Thyroid gland (tissue), 4 donors: ENCODE measurements around the gene TICAM2.

Source experiments
- POLR2A ChIP-seq, 2 donors: fragments of 450-650 bp; IDR thresholded peaks; one replicate each; pipeline ENCODE4 v1.6.1; 2017; ENCODE audit warnings: antibody characterized with exemption in 2 of 2, mild to moderate bottlenecking in 2 of 2, moderate library complexity in 1 of 2
- TF ChIP-seq, protein P1 (sequence below), 6 experiments: fragments of 200-600 bp in 3 of 6; fragments of 450-650 bp in 3 of 6; sonication (generic) in 3 of 6; IDR thresholded peaks; one replicate each; pipeline ENCODE4 v1.5.1; 2016 to 2019; ENCODE audit warnings: antibody characterized with exemption in 6 of 6, mild to moderate bottlenecking in 2 of 6, inconsistent platforms in 1 of 6, moderate library complexity in 1 of 6

DNA sequence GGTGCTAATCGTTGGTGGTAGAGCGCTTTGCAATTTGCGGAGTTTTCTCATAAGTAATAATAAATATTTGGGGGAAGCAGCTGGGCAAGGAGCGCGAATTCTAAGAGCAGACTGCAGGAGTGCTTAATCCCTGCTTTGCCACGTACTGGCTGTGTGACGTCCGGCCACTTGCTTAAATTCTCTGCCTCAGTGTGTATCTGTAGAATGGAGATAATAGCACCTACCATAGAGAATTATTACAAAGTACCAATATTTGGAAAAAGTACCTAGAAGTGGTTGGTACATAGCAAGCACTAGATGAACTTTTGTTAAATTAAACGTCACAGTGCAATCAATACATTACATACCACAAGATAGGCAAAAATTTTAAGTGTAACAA lies 24.2 kb upstream of the TICAM2 start:
- TF ChIP-seq, protein P1, sequence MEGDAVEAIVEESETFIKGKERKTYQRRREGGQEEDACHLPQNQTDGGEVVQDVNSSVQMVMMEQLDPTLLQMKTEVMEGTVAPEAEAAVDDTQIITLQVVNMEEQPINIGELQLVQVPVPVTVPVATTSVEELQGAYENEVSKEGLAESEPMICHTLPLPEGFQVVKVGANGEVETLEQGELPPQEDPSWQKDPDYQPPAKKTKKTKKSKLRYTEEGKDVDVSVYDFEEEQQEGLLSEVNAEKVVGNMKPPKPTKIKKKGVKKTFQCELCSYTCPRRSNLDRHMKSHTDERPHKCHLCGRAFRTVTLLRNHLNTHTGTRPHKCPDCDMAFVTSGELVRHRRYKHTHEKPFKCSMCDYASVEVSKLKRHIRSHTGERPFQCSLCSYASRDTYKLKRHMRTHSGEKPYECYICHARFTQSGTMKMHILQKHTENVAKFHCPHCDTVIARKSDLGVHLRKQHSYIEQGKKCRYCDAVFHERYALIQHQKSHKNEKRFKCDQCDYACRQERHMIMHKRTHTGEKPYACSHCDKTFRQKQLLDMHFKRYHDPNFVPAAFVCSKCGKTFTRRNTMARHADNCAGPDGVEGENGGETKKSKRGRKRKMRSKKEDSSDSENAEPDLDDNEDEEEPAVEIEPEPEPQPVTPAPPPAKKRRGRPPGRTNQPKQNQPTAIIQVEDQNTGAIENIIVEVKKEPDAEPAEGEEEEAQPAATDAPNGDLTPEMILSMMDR (IDR thresholded peaks at IDR 0.05) = no peak
- TF ChIP-seq POLR2A (IDR thresholded peaks at IDR 0.05) = no peak
